HCT116 (cell line): Measurements from ENCODE around the gene PRPH. TPM values are rescaled to one million over a fixed set of nuclear protein-coding genes. Genes with fewer than 3 reads are reported as not detected.
"Not testable (repeated sequence)": the region's sequence is repeated elsewhere in the genome, so short reads cannot be mapped to it uniquely, and the experiment has no call there.

Source experiments
- ATAC-seq: fragments of 200-7000 bp; cut with Tn5 transposase; 2 replicates; pipeline ENCODE4 v1.9.1; 2020; ENCODE audit warnings: mild to moderate bottlenecking, moderate library complexity
- BruUV-seq: library from RNA; stranded (reverse); fragments of 400-500 nt; replicated peaks from 2 replicates; lab custom pipeline; 2021; lab: Mats Ljungman, UMichigan
- CTCF ChIA-PET: fragments of 300-600 bp; sonication (Branson Sonifier 250); formaldehyde crosslinking; loops from one replicate; lab custom pipeline; 2021; ENCODE audit warnings: antibody characterized with exemption; lab: Charles Lee
- POLR2A ChIA-PET: fragments of 300-600, 350-600 bp; sonication (Branson Sonifier 250); formaldehyde crosslinking; loops from one replicate; lab custom pipeline; 2021; ENCODE audit warnings: antibody characterized with exemption; lab: Charles Lee
- RAD21 ChIA-PET, 2 experiments: fragments of 300-600 bp; sonication (Branson Sonifier 250); formaldehyde crosslinking; loops; one replicate each; lab custom pipeline; 2023; ENCODE audit warnings: low total read pairs in 2 of 2; ENCODE audit not compliant: uncharacterized antibody in 2 of 2, unreplicated experiment in 2 of 2, low non-redundant PET in 1 of 2; lab: Charles Lee
- DNase-seq: peaks from one replicate; pipeline ENCODE4 v3.0.0-alpha.2; 2010; ENCODE audit warnings: low read depth, low spot score
- H2AFZ ChIP-seq: fragments of 200-600 bp; shearing (Covaris generic), sonication (generic); 2 replicates; pipeline ENCODE4 v1.6.1; 2017; ENCODE audit warnings: low read depth, mixed run types, mixed read lengths, antibody characterized with exemption, low read length; ENCODE audit not compliant: poor library complexity, severe bottlenecking
- H3K27ac ChIP-seq: 2 replicates; pipeline ENCODE4 v1.5.1; 2012; ENCODE audit warnings: low read depth, low read length
- H3K27me3 ChIP-seq: fragments of 200-600 bp; sonication (generic); 2 replicates; pipeline ENCODE4 v1.6.1; 2016; ENCODE audit warnings: mixed run types, low read length, mixed read lengths; ENCODE audit not compliant: insufficient read depth
- H3K36me3 ChIP-seq, 2 experiments: fragments of 200-500 bp in 1 of 2; fragments of 200-600 bp in 1 of 2; sonication (Bioruptor generic) in 1 of 2; sonication (generic) in 1 of 2; 2 replicates each; pipeline versions ENCODE4 v1.5.1 to v1.6.1; 2014 to 2016; ENCODE audit warnings: low read length in 2 of 2, inconsistent platforms in 1 of 2, mixed read lengths in 1 of 2, mixed run types in 1 of 2; ENCODE audit not compliant: insufficient read depth in 2 of 2, control insufficient read depth in 1 of 2
- H3K4me1 ChIP-seq, 2 experiments: fragments of 200-600 bp in 1 of 2; sonication (generic) in 1 of 2; 2 replicates each; pipeline versions ENCODE4 v1.5.1 to v1.6.1; 2012 to 2017; ENCODE audit warnings: low read length in 2 of 2, inconsistent platforms in 1 of 2, mild to moderate bottlenecking in 1 of 2, mixed read lengths in 1 of 2, mixed run types in 1 of 2, moderate library complexity in 1 of 2; ENCODE audit not compliant: insufficient read depth in 2 of 2, control insufficient read depth in 1 of 2
- H3K4me2 ChIP-seq: fragments of 200-600 bp; sonication (generic); 2 replicates; pipeline ENCODE4 v1.6.1; 2017; ENCODE audit warnings: mixed run types, low read length, mixed read lengths
- H3K4me3 ChIP-seq, 2 experiments: fragments of 200-600 bp in 1 of 2; sonication (generic) in 1 of 2; replicated peaks in 1 of 2; 2 replicates each; pipeline ENCODE4 v1.5.1; 2011 to 2016; ENCODE audit warnings: low read length in 2 of 2, control low read depth in 1 of 2, low read depth in 1 of 2, mild to moderate bottlenecking in 1 of 2, mixed read lengths in 1 of 2, mixed run types in 1 of 2
- H3K79me2 ChIP-seq: fragments of 200-600 bp; sonication (generic); 2 replicates; pipeline ENCODE4 v1.6.1; 2017; ENCODE audit warnings: mild to moderate bottlenecking, mixed run types, low read length, moderate library complexity, mixed read lengths; ENCODE audit not compliant: insufficient read depth
- H3K9ac ChIP-seq: fragments of 200-600 bp; sonication (generic); 2 replicates; pipeline ENCODE4 v1.6.1; 2016; ENCODE audit warnings: low read length, mixed read lengths
- H3K9me2 ChIP-seq: fragments of 200-600 bp; sonication (generic), shearing (Covaris generic); 2 replicates; pipeline ENCODE4 v1.6.1; 2017; ENCODE audit warnings: mixed run types, mild to moderate bottlenecking, moderate library complexity; ENCODE audit not compliant: insufficient read depth
- H3K9me3 ChIP-seq, 2 experiments: fragments of 200-500 bp in 1 of 2; fragments of 200-600 bp in 1 of 2; sonication (Bioruptor generic) in 1 of 2; sonication (generic) in 1 of 2; 2 replicates each; pipeline ENCODE4 v1.6.1; 2014 to 2017; ENCODE audit warnings: low read length in 2 of 2, mixed read lengths in 2 of 2, inconsistent platforms in 1 of 2, low read depth in 1 of 2, mild to moderate bottlenecking in 1 of 2, mixed run types in 1 of 2, moderate library complexity in 1 of 2; ENCODE audit not compliant: control insufficient read depth in 1 of 2, insufficient read depth in 1 of 2
- H4K20me1 ChIP-seq: fragments of 200-600 bp; sonication (generic), shearing (Covaris generic); 2 replicates; pipeline ENCODE4 v1.6.1; 2017; ENCODE audit warnings: mixed run types, mild to moderate bottlenecking, moderate library complexity; ENCODE audit not compliant: insufficient read depth
- EZH2phosphoT487 ChIP-seq: fragments of 200-600 bp; IDR thresholded peaks from 2 replicates; pipeline ENCODE4 v1.6.1; 2018; ENCODE audit warnings: antibody characterized with exemption, borderline replicate concordance
- FOSL1 ChIP-seq: IDR thresholded peaks from 2 replicates; pipeline ENCODE4 v1.6.1; 2012; ENCODE audit warnings: low read depth
- RAD21 ChIP-seq: IDR thresholded peaks from 2 replicates; pipeline ENCODE4 v1.6.1; 2012; ENCODE audit warnings: low read depth, mild to moderate bottlenecking
- SIN3A ChIP-seq: IDR thresholded peaks from 2 replicates; pipeline ENCODE4 v1.6.1; 2012; ENCODE audit warnings: low read depth
- ZFX ChIP-seq: fragments of 450-650 bp; IDR thresholded peaks from 2 replicates; pipeline ENCODE4 v1.6.1; 2017
- intact Hi-C: fragments of 100-400 bp; cut with micrococcal nuclease; formaldehyde crosslinking; loops from 2 replicates; pipeline ENCODE4 v1.10.0; 2022
- total RNA-seq: library from RNA; stranded (reverse); gene quantifications from one replicate; pipeline ENCODE4 v1.2.1, GENCODE V29; 2021; ENCODE audit not compliant: unreplicated experiment
- TF ChIP-seq, protein P1 (sequence below): IDR thresholded peaks from 2 replicates; pipeline ENCODE4 v1.6.1; 2011; ENCODE audit warnings: mild to moderate bottlenecking, low read length, moderate library complexity; ENCODE audit not compliant: insufficient replicate concordance; ENCODE audit errors: extremely low read depth

Gene PRPH
- total RNA-seq, 1 experiment from 2014 or later: 6.7 TPM

DNA sequence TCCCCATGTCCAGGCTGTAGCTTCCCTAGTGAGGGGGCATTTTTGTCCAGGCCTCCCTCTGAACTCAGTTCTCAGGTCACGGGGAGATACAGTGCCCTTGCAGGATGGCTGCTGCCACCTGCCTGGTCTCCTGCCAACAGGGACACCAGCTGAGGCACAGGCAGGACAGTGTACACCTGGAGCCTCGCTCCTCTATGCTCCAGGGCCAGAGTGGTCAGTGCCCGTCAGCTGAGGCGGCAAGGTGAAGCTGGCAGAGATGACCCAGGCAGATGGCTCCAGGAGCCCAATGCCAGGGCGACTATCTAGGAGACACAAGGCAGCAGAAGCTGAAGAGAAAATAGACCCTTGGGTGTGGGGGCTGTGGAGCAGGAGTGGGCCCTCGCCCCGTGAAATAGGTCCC lies 17.5 kb upstream of the PRPH start (continued):
- TF ChIP-seq SIN3A: no peak
- TF ChIP-seq EZH2phosphoT487: no peak
- no peak for TF ChIP-seq RAD21

DNA sequence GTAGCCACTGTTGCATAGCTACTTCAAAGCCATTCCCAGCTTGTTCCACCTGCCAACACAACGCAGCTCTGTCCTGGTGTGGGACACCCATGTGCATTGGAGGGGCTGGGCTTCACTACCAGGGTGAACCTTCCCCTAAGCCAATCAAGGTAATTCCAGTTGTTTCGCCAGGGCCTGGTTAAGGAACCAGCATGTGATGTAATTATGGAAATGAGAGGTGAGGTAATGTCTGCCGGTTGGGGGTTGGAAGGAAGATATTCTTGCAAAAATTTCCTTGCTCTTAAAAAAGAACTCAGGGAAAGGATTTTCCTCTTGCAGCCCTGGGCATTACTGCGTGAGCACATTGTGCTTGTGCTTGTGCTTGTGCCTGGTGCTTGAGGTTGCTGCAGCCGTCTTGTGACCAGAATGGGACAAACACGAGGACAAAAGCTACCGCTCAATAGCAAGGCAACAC lies 15.2 kb upstream of the PRPH start:
- CTCF ChIA-PET: interaction anchor here (1.3 to 2.1 kb wide), 2 partner anchors 10 to 18 kb away, joined by 4 to 10 read pairs; no protein-coding TSS in a partner anchor
- no TSS peak for BruUV-seq

DNA sequence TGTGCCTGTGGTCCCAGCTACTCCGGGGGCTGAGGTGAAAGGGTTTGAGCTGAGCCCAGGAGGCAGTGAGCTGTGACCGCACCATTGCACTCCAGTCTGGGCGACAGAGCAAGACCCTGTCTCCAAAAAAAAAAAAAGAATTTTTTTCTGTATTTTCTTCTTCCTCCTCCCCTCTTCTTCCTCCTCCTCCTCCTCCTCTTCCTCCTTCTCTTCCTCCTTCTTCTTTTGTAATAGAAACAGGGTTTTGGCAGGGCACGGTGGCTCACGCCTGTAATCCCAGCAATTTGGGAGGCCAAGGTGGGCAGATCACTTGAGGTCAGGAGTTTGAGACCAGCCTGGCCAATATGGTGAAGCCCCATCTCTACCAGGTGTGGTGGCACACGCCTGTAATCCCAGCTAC lies 14.4 kb upstream of the PRPH start:
- ATAC-seq, H3K27ac ChIP-seq, H3K9ac ChIP-seq, H3K27me3 ChIP-seq, H3K4me2 ChIP-seq, H3K9me3 ChIP-seq, H3K4me3 ChIP-seq, RAD21 ChIA-PET, H3K9me2 ChIP-seq, intact Hi-C loops, H3K4me1 ChIP-seq, H2AFZ ChIP-seq, H3K36me3 ChIP-seq, DNase-seq, H3K79me2 ChIP-seq, BruUV-seq, H4K20me1 ChIP-seq: not testable (repeated sequence)
- ChIA-PET CTCF (interaction anchor here (1.3 to 2.1 kb wide), 2 partner anchors 9 to 17 kb away, joined by 4 to 10 read pairs; no protein-coding TSS in a partner anchor), POLR2A (interaction anchor here (0.7 to 1.4 kb wide), 2 partner anchors 15 to 479 kb away, joined by 3 to 8 read pairs; no protein-coding TSS in a partner anchor)

More for the DNA sequence above, 15.2 kb upstream of the PRPH start:
- Histone ChIP-seq H2AFZ (no peak overlapping the region), H3K4me1 (peaks cover 0 to 5% of the 10 kb centered on the region in 2 experiments; a peak in 2 of 4 replicates), H3K9ac (no peak overlapping the region), H4K20me1 (no peaks in the 10 kb centered on the region), H3K27me3 (no peaks in the 10 kb centered on the region), H3K9me3 (no peaks in the 10 kb centered on the region), H3K4me2 (no peak overlapping the region), H3K79me2 (no peaks in the 10 kb centered on the region), H3K36me3 (no peaks in the 10 kb centered on the region), H3K4me3 (no peak overlapping the region), H3K9me2 (no peaks in the 10 kb centered on the region), H3K27ac (no peak overlapping the region)
- ChIA-PET POLR2A (interaction anchor here (1.3 to 1.4 kb wide), 2 partner anchors 9 to 14 kb away, joined by 4 to 8 read pairs; no protein-coding TSS in a partner anchor), RAD21 (no interaction called here)
- DNase-seq (no peak), ATAC-seq (no peak)
- intact Hi-C loops: no loop called here
- no peak for TF ChIP-seq FOSL1
- TF ChIP-seq, protein P1, sequence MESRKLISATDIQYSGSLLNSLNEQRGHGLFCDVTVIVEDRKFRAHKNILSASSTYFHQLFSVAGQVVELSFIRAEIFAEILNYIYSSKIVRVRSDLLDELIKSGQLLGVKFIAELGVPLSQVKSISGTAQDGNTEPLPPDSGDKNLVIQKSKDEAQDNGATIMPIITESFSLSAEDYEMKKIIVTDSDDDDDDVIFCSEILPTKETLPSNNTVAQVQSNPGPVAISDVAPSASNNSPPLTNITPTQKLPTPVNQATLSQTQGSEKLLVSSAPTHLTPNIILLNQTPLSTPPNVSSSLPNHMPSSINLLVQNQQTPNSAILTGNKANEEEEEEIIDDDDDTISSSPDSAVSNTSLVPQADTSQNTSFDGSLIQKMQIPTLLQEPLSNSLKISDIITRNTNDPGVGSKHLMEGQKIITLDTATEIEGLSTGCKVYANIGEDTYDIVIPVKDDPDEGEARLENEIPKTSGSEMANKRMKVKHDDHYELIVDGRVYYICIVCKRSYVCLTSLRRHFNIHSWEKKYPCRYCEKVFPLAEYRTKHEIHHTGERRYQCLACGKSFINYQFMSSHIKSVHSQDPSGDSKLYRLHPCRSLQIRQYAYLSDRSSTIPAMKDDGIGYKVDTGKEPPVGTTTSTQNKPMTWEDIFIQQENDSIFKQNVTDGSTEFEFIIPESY: no peak
- no peak for TF ChIP-seq ZFX
- no peak for TF ChIP-seq SIN3A
